ENCODE results near the gene PRKAR1B. TPM values are rescaled to one million over a fixed set of nuclear protein-coding genes. Genes with fewer than 3 reads are reported as not detected.

PRKAR1B gene
- total and polyA plus RNA-seq, 10 of the 15 experiments (the other 5 are each of a cell fraction or from before 2014, with no cell fraction given) = 1.4 to 45.6 (median 19.3) TPM

GRCh38 chr7:522071-522950 is 204.8 kb downstream of the PRKAR1B start (continued):
- TF ChIP-seq, protein P1, sequence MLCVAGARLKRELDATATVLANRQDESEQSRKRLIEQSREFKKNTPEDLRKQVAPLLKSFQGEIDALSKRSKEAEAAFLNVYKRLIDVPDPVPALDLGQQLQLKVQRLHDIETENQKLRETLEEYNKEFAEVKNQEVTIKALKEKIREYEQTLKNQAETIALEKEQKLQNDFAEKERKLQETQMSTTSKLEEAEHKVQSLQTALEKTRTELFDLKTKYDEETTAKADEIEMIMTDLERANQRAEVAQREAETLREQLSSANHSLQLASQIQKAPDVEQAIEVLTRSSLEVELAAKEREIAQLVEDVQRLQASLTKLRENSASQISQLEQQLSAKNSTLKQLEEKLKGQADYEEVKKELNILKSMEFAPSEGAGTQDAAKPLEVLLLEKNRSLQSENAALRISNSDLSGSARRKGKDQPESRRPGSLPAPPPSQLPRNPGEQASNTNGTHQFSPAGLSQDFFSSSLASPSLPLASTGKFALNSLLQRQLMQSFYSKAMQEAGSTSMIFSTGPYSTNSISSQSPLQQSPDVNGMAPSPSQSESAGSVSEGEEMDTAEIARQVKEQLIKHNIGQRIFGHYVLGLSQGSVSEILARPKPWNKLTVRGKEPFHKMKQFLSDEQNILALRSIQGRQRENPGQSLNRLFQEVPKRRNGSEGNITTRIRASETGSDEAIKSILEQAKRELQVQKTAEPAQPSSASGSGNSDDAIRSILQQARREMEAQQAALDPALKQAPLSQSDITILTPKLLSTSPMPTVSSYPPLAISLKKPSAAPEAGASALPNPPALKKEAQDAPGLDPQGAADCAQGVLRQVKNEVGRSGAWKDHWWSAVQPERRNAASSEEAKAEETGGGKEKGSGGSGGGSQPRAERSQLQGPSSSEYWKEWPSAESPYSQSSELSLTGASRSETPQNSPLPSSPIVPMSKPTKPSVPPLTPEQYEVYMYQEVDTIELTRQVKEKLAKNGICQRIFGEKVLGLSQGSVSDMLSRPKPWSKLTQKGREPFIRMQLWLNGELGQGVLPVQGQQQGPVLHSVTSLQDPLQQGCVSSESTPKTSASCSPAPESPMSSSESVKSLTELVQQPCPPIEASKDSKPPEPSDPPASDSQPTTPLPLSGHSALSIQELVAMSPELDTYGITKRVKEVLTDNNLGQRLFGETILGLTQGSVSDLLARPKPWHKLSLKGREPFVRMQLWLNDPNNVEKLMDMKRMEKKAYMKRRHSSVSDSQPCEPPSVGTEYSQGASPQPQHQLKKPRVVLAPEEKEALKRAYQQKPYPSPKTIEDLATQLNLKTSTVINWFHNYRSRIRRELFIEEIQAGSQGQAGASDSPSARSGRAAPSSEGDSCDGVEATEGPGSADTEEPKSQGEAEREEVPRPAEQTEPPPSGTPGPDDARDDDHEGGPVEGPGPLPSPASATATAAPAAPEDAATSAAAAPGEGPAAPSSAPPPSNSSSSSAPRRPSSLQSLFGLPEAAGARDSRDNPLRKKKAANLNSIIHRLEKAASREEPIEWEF (IDR thresholded peaks at IDR 0.05; ENCODE audit: insufficient replicate concordance, low read depth, low read length) = peak; percentile 49
- no peak for TF ChIP-seq SP1 (IDR thresholded peaks at IDR 0.05; ENCODE audit: low read depth, low read length)
- 0 out of 4 replicates have a peak, but pooled peaks of 1 of the 2 experiments have one; percentile 33 for TF ChIP-seq EP300 (IDR thresholded peaks at IDR 0.05; ENCODE audit: borderline replicate concordance in 1 of 2, control insufficient read depth in 1 of 2, low read depth in 2 of 2, low read length in 2 of 2)
- TF ChIP-seq NFIC (IDR thresholded peaks at IDR 0.05; ENCODE audit: low read depth, low read length) = peak; percentile 56; the same call in 1 of the 2 replicates
- no peak for TF ChIP-seq SREBF2 (IDR thresholded peaks at IDR 0.05; ENCODE audit: low read length)
- TF ChIP-seq NR2C2 (IDR thresholded peaks at IDR 0.05; ENCODE audit: borderline replicate concordance, control insufficient read depth, insufficient read length, low read depth) = no peak
- no peak; the same call in 1 of the 2 replicates for TF ChIP-seq FOXM1 (IDR thresholded peaks at IDR 0.05; ENCODE audit: low read depth, low read length)
- no peak for TF ChIP-seq CREB1 (IDR thresholded peaks at IDR 0.05; ENCODE audit: low read depth)
- TF ChIP-seq NKRF (conservative IDR thresholded peaks at IDR 0.05) = 0 out of 2 replicates have a peak, but pooled peaks have one; percentile 20
- no peak for TF ChIP-seq WRNIP1 (IDR thresholded peaks at IDR 0.05; ENCODE audit: borderline replicate concordance, low read depth, low read length)
- peak; percentile 38 for TF ChIP-seq RUNX3 (IDR thresholded peaks at IDR 0.05; ENCODE audit: low read length)
- no peak for TF ChIP-seq STAT3 (IDR thresholded peaks at IDR 0.05; ENCODE audit: low read depth, low read length)
- no peak for TF ChIP-seq CEBPZ (IDR thresholded peaks at IDR 0.05; ENCODE audit: low read depth, low read length)
- no peak for TF ChIP-seq NFYB (IDR thresholded peaks at IDR 0.05; ENCODE audit: insufficient read depth, low read depth, low read length)
- no peak for TF ChIP-seq RB1 (IDR thresholded peaks at IDR 0.05; ENCODE audit: borderline replicate concordance)
- TF ChIP-seq NR2C1 (IDR thresholded peaks at IDR 0.05) = no peak
- TF ChIP-seq CBFB (IDR thresholded peaks at IDR 0.05; ENCODE audit: low read depth) = no peak
- no peak for TF ChIP-seq KLF5 (IDR thresholded peaks at IDR 0.05; ENCODE audit: partially characterized antibody)
- peak; percentile 9; the same call in 1 of the 2 replicates for TF ChIP-seq CHD2 (IDR thresholded peaks at IDR 0.05; ENCODE audit: borderline replicate concordance, low read depth, low read length)

All from GM12878 (cell line).